Common myeloid progenitor, CD34-positive (primary cell): ENCODE measurements around the gene CHIT1.
"Not testable (repeated sequence)": the region's sequence is repeated elsewhere in the genome, so short reads cannot be mapped to it uniquely, and the experiment has no call there.

Experiments
- CTCF ChIA-PET: fragments of 350-600 bp; sonication (Branson Sonifier 250); formaldehyde crosslinking; loops from one replicate; lab custom pipeline; 2021; ENCODE audit warnings: antibody characterized with exemption; lab: Charles Lee
- POLR2A ChIA-PET: fragments of 350-600 bp; sonication (Branson Sonifier 250); formaldehyde crosslinking; loops from one replicate; lab custom pipeline; 2021; ENCODE audit warnings: antibody characterized with exemption; lab: Charles Lee
- DNase-seq, 3 donors: peaks; one replicate each; pipeline versions ENCODE4 v3.0.0 to v3.0.0-alpha.2; 2013
- H3K27ac ChIP-seq, 2 experiments: 1 replicate in 1 of 2; 2 replicates in 1 of 2; pipeline ENCODE4 v1.7.0; 2013; ENCODE audit warnings: inconsistent platforms in 2 of 2, low read length in 2 of 2, mild to moderate bottlenecking in 2 of 2, low read depth in 1 of 2, moderate library complexity in 1 of 2; ENCODE audit not compliant: severe bottlenecking in 2 of 2, insufficient read depth in 1 of 2, poor library complexity in 1 of 2
- H3K27me3 ChIP-seq, 5 experiments: replicated peaks in 2 of 5; 1 replicate in 3 of 5; 2 replicates in 2 of 5; pipeline versions ENCODE4 v1.6.1 to v1.7.0; 2013; ENCODE audit warnings: low read length in 4 of 5, mild to moderate bottlenecking in 2 of 5, moderate library complexity in 2 of 5, inconsistent platforms in 1 of 5; ENCODE audit not compliant: insufficient read depth in 5 of 5, control insufficient read depth in 4 of 5
- H3K36me3 ChIP-seq, 4 experiments: 1 replicate in 2 of 4; 2 replicates in 2 of 4; pipeline versions ENCODE4 v1.6.1 to v1.7.0; 2013; ENCODE audit warnings: low read length in 3 of 4, control low read depth in 1 of 4, mild to moderate bottlenecking in 1 of 4; ENCODE audit not compliant: control insufficient read depth in 4 of 4, insufficient read depth in 4 of 4
- H3K4me1 ChIP-seq, 4 experiments: 1 replicate in 3 of 4; 2 replicates in 1 of 4; pipeline versions ENCODE4 v1.6.1 to v1.7.1; 2013; ENCODE audit warnings: low read length in 3 of 4, mild to moderate bottlenecking in 3 of 4, control low read depth in 1 of 4, inconsistent platforms in 1 of 4, moderate library complexity in 1 of 4; ENCODE audit not compliant: control insufficient read depth in 4 of 4, insufficient read depth in 4 of 4; ENCODE audit errors: control extremely low read depth in 1 of 4
- H3K4me3 ChIP-seq, 7 experiments: 1 replicate in 4 of 7; 2 replicates in 3 of 7; pipeline versions ENCODE4 v1.5.1 to v1.7.0; 2013; ENCODE audit warnings: mild to moderate bottlenecking in 7 of 7, low read length in 6 of 7, moderate library complexity in 6 of 7, inconsistent platforms in 2 of 7, low read depth in 2 of 7, control low read depth in 1 of 7; ENCODE audit not compliant: insufficient read depth in 4 of 7, control insufficient read depth in 1 of 7; ENCODE audit errors: extremely low read depth in 1 of 7
- H3K9me3 ChIP-seq, 5 experiments: 1 replicate in 4 of 5; 2 replicates in 1 of 5; pipeline versions ENCODE4 v1.6.1 to v1.7.1; 2013; ENCODE audit warnings: low read length in 4 of 5, mild to moderate bottlenecking in 2 of 5, inconsistent platforms in 1 of 5, low read depth in 1 of 5, moderate library complexity in 1 of 5; ENCODE audit not compliant: control insufficient read depth in 4 of 5, insufficient read depth in 2 of 5; ENCODE audit errors: control extremely low read depth in 1 of 5
- WGBS: methylation state at CpG from one replicate; pipeline ENCODE4 v1.1.5; 2013; ENCODE audit not compliant: insufficient coverage; 5-methylcytosine and 5-hydroxymethylcytosine counted together

CHIT1 gene

GRCh38 chr1:203266140-203266539 is 36.7 kb upstream of the CHIT1 start:
- no CpG with 5 or more reads among the region's 5 CpGs for WGBS
- H3K4me1 ChIP-seq, result peaks cover 0 to 24% (median 18%) of the 10 kb centered on the region in 4 experiments
- H3K9me3 ChIP-seq, H3K4me3 ChIP-seq, H3K36me3 ChIP-seq, H3K27ac ChIP-seq, H3K27me3 ChIP-seq, DNase-seq: not testable (repeated sequence)
- ChIA-PET CTCF (interaction anchor here (1.6 to 13.3 kb wide), 9 partner anchors 18 to 432 kb away, joined by 4 to 156 read pairs (median 13); no protein-coding TSS in a partner anchor), POLR2A (interaction anchor here (1.5 kb wide), 1 partner anchor 61 kb away, joined by 4 read pairs; no protein-coding TSS in a partner anchor)

GRCh38 chr1:203265541-203265940 is 36.1 kb upstream of the CHIT1 start:
- H3K4me1 ChIP-seq, result peaks cover 0 to 19% (median 17%) of the 10 kb centered on the region in 4 experiments
- H3K4me3 ChIP-seq, result no peak overlapping the region
- CTCF ChIA-PET, result interaction anchor here (1.2 to 13.3 kb wide), 3 partner anchors 74 to 228 kb away, joined by 3 to 147 read pairs (median 12); no protein-coding TSS in a partner anchor
- POLR2A ChIA-PET, result no interaction called here
- H3K36me3 ChIP-seq, result no peaks in the 10 kb centered on the region
- no peaks in the 10 kb centered on the region for H3K27me3 ChIP-seq
- DNase-seq, result no peak
- WGBS, result 86% methylated on average over 1 of the region's 4 CpGs
- H3K9me3 ChIP-seq, result no peaks in the 10 kb centered on the region
- no peak overlapping the region for H3K27ac ChIP-seq

GRCh38 chr1:203264052-203264501 is 34.6 kb upstream of the CHIT1 start:
- ChIA-PET POLR2A (no interaction called here), CTCF (interaction anchor here (0.7 to 13.3 kb wide), 6 partner anchors 75 to 437 kb away, joined by 3 to 147 read pairs (median 4); no protein-coding TSS in a partner anchor)
- DNase-seq, result no peak
- H3K27ac ChIP-seq, result no peak overlapping the region
- no peaks in the 10 kb centered on the region for H3K27me3 ChIP-seq
- peaks cover 0 to 13% (median 12%) of the 10 kb centered on the region in 4 experiments for H3K4me1 ChIP-seq
- H3K4me3 ChIP-seq, result no peak overlapping the region
- 92% methylated on average over 4 of the region's 6 CpGs for WGBS
- H3K9me3 ChIP-seq, result no peaks in the 10 kb centered on the region
- H3K36me3 ChIP-seq, result no peaks in the 10 kb centered on the region

GRCh38 chr1:203263496-203263895 is 34.0 kb upstream of the CHIT1 start:
- DNase-seq, result no peak
- ChIA-PET POLR2A (interaction anchor here (0.7 kb wide), 1 partner anchor 16 kb away, joined by 4 read pairs; no protein-coding TSS in a partner anchor), CTCF (interaction anchor here (0.7 to 13.3 kb wide), 3 partner anchors 76 to 438 kb away, joined by 3 to 147 read pairs (median 6); no protein-coding TSS in a partner anchor)
- Histone ChIP-seq H3K4me3 (no peak overlapping the region), H3K27me3 (no peaks in the 10 kb centered on the region), H3K27ac (no peak overlapping the region), H3K36me3 (no peaks in the 10 kb centered on the region), H3K4me1 (peaks cover 0 to 8% (median 6%) of the 10 kb centered on the region in 4 experiments), H3K9me3 (no peaks in the 10 kb centered on the region)
- WGBS, result 94% methylated on average over 9 of the region's 10 CpGs

GRCh38 chr1:203256636-203257035 is 27.2 kb upstream of the CHIT1 start:
- H3K36me3 ChIP-seq, H3K4me1 ChIP-seq, H3K9me3 ChIP-seq, POLR2A ChIA-PET, H3K27me3 ChIP-seq, H3K27ac ChIP-seq, H3K4me3 ChIP-seq, DNase-seq: not testable (repeated sequence)
- CTCF ChIA-PET, result interaction anchor here (0.7 to 2.4 kb wide), 3 partner anchors 11 to 217 kb away, joined by 3 to 8 read pairs (median 3); no protein-coding TSS in a partner anchor
- WGBS, result 96% methylated on average over 6 of the region's 9 CpGs

GRCh38 chr1:203254782-203255181 is 25.3 kb upstream of the CHIT1 start:
- CTCF ChIA-PET, result interaction anchor here (0.7 to 2.4 kb wide), 4 partner anchors 8 to 81 kb away, joined by 3 to 8 read pairs (median 4); no protein-coding TSS in a partner anchor
- POLR2A ChIA-PET, H3K4me3 ChIP-seq: not testable (repeated sequence)

GRCh38 chr1:203252678-203253077 is 23.2 kb upstream of the CHIT1 start:
- 93% methylated on average over 3 of the region's 3 CpGs for WGBS
- no peaks in the 10 kb centered on the region for H3K36me3 ChIP-seq
- H3K9me3 ChIP-seq, result peaks cover 0 to 6% (median 0%) of the 10 kb centered on the region in 5 experiments
- H3K4me3 ChIP-seq, result no peak overlapping the region
- H3K4me1 ChIP-seq, result no peaks in the 10 kb centered on the region
- H3K27ac ChIP-seq, result no peak overlapping the region
- peaks cover 0 to 9% (median 0%) of the 10 kb centered on the region in 5 experiments for H3K27me3 ChIP-seq
- POLR2A ChIA-PET, result no interaction called here
- DNase-seq, result no peak
- CTCF ChIA-PET, result interaction anchor here (1.0 kb wide), 1 partner anchor 15 kb away, joined by 3 read pairs; no protein-coding TSS in a partner anchor

More at GRCh38 chr1:203254782-203255181, 25.3 kb upstream of the CHIT1 start:
- DNase-seq, H3K4me1 ChIP-seq, H3K27ac ChIP-seq, H3K9me3 ChIP-seq, H3K36me3 ChIP-seq, H3K27me3 ChIP-seq: not testable (repeated sequence)
